Measurements from ENCODE around the gene IPPK. TPM values are rescaled to one million over a fixed set of nuclear protein-coding genes. Genes with fewer than 3 reads are reported as not detected.

IPPK gene, protein sequence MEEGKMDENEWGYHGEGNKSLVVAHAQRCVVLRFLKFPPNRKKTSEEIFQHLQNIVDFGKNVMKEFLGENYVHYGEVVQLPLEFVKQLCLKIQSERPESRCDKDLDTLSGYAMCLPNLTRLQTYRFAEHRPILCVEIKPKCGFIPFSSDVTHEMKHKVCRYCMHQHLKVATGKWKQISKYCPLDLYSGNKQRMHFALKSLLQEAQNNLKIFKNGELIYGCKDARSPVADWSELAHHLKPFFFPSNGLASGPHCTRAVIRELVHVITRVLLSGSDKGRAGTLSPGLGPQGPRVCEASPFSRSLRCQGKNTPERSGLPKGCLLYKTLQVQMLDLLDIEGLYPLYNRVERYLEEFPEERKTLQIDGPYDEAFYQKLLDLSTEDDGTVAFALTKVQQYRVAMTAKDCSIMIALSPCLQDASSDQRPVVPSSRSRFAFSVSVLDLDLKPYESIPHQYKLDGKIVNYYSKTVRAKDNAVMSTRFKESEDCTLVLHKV
- 10 to 100 TPM; 10.3 to 14.0 TPM for total RNA-seq

DNA sequence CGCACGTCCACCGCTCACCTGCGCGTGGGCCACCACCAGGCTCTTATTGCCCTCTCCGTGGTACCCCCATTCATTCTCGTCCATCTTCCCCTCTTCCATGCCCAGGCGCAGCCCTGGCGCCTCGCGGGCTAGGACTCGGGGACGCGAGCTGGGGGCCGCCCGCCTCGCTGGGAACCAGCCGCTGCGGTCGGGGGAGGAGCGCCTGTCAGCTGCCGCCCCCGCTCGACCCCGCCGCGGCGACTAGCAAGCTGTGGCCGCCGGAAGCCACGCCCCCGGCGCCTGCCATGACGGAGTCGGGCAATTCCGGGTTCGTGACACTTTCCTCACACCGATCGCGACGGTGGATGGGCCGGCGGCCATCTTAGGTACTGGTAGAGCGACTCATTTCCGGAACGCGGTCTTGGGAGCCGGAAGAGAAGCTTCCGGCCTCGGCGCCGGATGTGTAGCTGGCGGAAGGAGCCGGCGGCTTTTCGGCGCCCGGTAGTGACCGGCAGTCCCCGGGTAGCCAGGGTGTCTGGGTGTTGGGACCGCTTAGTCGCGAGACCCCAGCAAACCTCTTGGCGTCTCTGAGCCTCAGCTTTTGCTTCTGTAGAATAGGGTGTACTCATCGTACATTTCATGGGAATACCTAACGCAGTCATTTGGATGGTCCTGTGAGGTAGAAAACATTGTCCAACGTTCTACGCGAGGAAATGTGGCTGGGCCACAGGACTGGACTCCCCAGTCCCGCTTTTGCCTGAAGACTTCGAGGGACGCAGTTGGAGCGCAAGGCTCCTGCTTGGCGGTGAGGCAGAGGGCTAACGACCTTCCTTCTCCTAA is at the start of gene IPPK:
IPPK (minus strand) TSS at position 242 of the 819 bp plus-strand sequence; CDS start at position 99, 143 bp downstream.
- Histone ChIP-seq H3K4me3 (peak within 1 kb of the TSS; percentile 79 to 92), H3K4me1 (replicated peaks) (peaks cover 6% of the 10 kb centered on the region), H3K9me3 (no peaks in the 10 kb centered on the region), H3K27me3 (replicated peaks; ENCODE audit: insufficient read depth) (no peaks in the 10 kb centered on the region), H3K36me3 (no peaks in the 10 kb centered on the region), H3K27ac (peak within 1 kb of the TSS; percentile 60 to 65)
- WGBS = under 1% methylated on average over 74 of the region's 75 CpGs
- intact Hi-C loops (cut with DNase I) = no loop called here
- peak; percentile 98 for DNase-seq (ENCODE audit: low spot score)
- TF ChIP-seq POLR2A (IDR thresholded peaks at IDR 0.05) = peak; percentile 43
- TF ChIP-seq POLR2AphosphoS5 (IDR thresholded peaks at IDR 0.05) = peak; percentile 99
- TF ChIP-seq, protein P1, sequence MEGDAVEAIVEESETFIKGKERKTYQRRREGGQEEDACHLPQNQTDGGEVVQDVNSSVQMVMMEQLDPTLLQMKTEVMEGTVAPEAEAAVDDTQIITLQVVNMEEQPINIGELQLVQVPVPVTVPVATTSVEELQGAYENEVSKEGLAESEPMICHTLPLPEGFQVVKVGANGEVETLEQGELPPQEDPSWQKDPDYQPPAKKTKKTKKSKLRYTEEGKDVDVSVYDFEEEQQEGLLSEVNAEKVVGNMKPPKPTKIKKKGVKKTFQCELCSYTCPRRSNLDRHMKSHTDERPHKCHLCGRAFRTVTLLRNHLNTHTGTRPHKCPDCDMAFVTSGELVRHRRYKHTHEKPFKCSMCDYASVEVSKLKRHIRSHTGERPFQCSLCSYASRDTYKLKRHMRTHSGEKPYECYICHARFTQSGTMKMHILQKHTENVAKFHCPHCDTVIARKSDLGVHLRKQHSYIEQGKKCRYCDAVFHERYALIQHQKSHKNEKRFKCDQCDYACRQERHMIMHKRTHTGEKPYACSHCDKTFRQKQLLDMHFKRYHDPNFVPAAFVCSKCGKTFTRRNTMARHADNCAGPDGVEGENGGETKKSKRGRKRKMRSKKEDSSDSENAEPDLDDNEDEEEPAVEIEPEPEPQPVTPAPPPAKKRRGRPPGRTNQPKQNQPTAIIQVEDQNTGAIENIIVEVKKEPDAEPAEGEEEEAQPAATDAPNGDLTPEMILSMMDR (IDR thresholded peaks at IDR 0.05) = peak in 1 of 4 experiments; percentile 13

DNA sequence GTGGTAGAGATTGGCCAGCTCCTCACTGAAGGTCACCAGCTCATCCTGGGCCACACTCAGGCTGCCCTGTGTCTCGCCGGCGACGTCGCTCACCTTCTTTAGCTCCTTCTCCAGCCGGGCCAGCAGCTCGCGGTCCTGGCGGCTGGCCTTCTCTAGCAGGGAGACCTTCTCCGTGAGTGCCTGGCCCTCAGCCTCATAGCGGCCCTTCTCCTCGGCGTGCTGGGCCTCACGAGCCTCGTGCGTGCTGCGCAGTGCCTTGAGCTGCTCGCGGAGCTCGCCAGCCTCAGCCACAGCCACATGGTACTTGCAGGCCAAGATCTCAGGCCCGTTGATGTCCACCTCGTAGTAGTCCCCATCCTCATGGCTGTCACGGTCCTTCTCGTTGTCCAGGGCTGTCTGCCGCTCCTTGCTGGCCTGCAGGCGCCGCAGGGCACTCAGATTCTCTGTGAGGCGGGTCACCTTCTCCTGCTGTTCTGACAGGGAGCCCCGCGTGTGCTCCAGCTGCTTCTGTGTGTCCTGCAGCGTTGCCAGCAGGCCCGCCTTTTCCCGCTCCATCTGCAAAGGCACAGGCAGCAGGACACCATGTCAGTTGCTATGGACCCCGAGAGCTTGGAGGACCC is 49.2 kb upstream of the IPPK start:
- Histone ChIP-seq H3K27ac (no peak overlapping the region), H3K9me3 (no peaks in the 10 kb centered on the region), H3K36me3 (peaks cover 12 to 30% of the 10 kb centered on the region in 2 donors), H3K4me3 (no peak overlapping the region), H3K27me3 (replicated peaks; ENCODE audit: insufficient read depth) (no peaks in the 10 kb centered on the region), H3K4me1 (replicated peaks) (no peaks in the 10 kb centered on the region)
- no peak for DNase-seq (ENCODE audit: low spot score)
- intact Hi-C loops (cut with DNase I) = no loop called here
- WGBS = 92% methylated on average over 34 of the region's 34 CpGs
- TF ChIP-seq, protein P1 (IDR thresholded peaks at IDR 0.05) = no peak
- TF ChIP-seq POLR2AphosphoS5 (IDR thresholded peaks at IDR 0.05) (no peak), POLR2A (IDR thresholded peaks at IDR 0.05) (no peak)

DNA sequence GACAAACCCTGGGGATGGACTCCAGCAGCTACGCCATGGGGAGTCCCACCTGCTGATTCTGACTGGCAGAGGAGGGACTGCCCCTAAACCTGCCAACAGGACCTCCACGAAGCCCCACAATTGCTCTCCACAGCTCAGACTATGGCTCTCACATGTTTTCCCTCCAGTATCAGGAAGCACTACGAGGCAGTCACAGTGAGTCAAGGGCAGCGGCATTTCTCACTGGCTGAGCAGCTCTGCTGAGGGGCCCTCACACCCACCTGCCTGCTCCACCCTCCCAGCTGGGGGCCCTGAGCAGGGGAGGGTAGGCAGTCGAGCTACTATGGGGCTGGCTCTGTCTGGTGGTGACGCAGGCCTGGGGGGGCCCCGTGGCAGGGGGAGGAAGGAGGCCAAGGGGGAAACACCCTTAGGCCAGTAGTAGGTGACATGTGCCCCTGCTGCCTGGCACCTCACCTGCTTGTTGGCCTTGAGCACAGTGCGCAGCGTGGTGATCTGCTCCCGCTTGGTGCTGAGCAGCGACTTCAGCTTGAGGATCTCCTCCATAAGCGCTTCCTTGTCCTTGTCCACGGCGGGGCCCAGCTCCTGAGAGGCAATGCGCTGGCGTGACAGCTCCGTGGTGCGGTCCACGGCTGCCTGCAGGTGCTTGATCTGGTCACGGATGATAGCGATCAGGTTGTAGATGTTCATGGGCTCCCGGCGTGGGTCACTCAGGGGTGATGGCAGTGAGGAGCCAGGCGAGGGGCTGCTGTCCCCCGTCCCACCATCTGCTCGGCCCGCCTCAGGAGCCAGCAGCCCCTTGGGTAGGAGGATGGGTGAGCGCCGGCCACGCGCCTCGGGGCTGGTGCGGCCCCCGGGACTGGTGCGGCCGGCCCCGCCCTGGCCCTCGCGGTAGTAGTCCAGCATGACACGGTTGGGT is 48.4 kb upstream of the IPPK start:
- Histone ChIP-seq H3K27ac (no peak overlapping the region), H3K4me1 (replicated peaks) (no peaks in the 10 kb centered on the region), H3K4me3 (no peak overlapping the region), H3K9me3 (no peaks in the 10 kb centered on the region), H3K36me3 (peaks cover 12 to 30% of the 10 kb centered on the region in 2 donors), H3K27me3 (replicated peaks; ENCODE audit: insufficient read depth) (no peaks in the 10 kb centered on the region)
- DNase-seq (ENCODE audit: low spot score) = no peak
- WGBS = 92% methylated on average over 33 of the region's 40 CpGs
- no peak for TF ChIP-seq POLR2AphosphoS5 (IDR thresholded peaks at IDR 0.05)
- TF ChIP-seq, protein P1 (IDR thresholded peaks at IDR 0.05) = no peak
- TF ChIP-seq POLR2A (IDR thresholded peaks at IDR 0.05) = no peak
- intact Hi-C loops (cut with DNase I) = no loop called here

Measured in prostate gland (tissue), 2 donors.